Activated naive CD4-positive, alpha-beta T cell (primary cell): Measurements from ENCODE around the gene RHCE.
"Not testable (repeated sequence)": the region's sequence is repeated elsewhere in the genome, so short reads cannot be mapped to it uniquely, and the experiment has no call there.

Experiments used
- DNase-seq, 4 experiments: peaks; one replicate each; lab custom pipeline; 2025; lab: John Stamatoyannopoulos, UW

The RHCE gene

DNA sequence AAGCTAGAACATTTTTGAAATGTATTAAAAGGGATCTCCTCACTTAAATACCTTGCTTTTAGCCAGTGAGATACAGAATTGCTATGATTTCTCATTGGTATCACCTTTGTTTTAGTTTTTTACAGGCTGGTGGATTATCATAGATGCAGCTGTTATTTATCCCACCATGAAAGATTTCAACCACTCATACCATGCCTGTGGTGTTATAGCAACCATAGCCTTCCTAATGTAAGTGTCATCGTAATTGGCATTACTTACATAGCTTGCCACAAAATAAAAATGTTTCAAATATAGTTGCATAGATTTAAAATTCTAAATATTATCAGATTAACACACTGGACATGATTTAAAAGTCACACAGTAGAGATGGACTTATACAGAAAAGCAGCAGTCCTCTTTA, 77.8 kb downstream of the RHCE start:
- DNase-seq, result no peak

GRCh38 chr1:25341746-25342145, 78.9 kb downstream of the RHCE start:
- DNase-seq, result no peak

GRCh38 chr1:25338986-25339385, 81.6 kb downstream of the RHCE start:
- no peak for DNase-seq

GRCh38 chr1:25338188-25338981, 82.2 kb downstream of the RHCE start, which contains the start of gene TMEM50A:
TSS of gene TMEM50A (plus strand) at chr1:25338334. CDS start at chr1:25340487, 2,153 bp downstream.
- DNase-seq, result peak; percentile 75 to 89 (median 80)

DNA sequence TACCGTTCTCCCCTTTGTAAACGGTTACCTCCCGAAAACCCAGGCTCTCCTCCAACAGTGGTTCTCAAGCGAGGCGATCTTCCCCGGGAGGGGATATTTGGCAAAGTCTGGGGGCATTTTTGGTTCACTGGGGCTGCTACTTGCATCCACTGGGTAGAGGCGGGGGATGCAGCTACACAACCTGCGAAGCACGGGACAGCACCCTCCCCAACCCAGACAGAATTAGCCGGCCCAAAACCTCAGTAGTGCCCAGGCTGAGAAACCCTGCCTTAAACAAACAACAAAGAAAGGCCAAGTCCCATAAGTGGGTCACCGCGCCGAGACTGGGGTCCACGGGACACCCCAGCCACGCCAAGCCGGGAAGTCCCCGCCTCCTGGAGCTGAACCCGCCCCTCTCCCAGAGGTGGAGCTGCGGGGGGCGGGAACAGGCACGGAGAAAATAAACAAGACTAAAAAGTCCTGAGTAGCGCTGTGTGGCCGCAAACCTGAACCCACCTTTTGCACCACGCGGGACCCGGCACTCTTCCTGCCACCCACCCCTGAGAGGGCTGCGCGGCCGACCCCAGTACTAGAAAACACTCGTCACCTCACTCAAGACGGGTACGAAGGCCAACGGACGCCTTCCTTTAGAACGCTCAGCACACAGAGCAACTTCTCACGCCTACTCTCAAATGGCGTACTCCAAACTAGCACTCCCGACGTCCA, 83.0 kb downstream of the RHCE start:
- peak in 1 of 4 experiments; percentile 31 for DNase-seq

- not testable (repeated sequence) for DNase-seq
Observed at GRCh38 chr1:25336922-25337354, 83.7 kb downstream of the RHCE start.

DNA sequence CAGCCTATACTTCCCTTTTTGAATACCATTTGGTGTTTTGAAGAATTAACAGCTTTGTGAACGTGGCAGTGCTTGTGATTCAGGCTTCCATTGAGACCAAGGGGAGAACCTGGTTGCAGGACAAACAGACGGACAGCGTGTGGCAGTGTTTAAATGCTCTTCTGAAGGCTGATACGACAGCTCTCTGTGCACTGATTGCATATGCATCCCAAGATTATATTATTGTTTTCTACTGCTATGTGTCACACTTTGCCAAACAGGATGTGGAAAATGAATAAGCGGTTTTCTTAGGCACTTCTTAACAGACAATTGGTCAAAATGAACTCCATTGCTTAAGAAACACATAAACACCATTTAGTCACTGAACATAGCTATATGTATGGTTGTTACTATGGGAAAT, 90.7 kb downstream of the RHCE start:
- not testable (repeated sequence) for DNase-seq

- not testable (repeated sequence) for DNase-seq
Observed at GRCh38 chr1:25329336-25329735, 91.3 kb downstream of the RHCE start.

GRCh38 chr1:25328791-25329185, 91.8 kb downstream of the RHCE start:
- DNase-seq, result not testable (repeated sequence)

DNA sequence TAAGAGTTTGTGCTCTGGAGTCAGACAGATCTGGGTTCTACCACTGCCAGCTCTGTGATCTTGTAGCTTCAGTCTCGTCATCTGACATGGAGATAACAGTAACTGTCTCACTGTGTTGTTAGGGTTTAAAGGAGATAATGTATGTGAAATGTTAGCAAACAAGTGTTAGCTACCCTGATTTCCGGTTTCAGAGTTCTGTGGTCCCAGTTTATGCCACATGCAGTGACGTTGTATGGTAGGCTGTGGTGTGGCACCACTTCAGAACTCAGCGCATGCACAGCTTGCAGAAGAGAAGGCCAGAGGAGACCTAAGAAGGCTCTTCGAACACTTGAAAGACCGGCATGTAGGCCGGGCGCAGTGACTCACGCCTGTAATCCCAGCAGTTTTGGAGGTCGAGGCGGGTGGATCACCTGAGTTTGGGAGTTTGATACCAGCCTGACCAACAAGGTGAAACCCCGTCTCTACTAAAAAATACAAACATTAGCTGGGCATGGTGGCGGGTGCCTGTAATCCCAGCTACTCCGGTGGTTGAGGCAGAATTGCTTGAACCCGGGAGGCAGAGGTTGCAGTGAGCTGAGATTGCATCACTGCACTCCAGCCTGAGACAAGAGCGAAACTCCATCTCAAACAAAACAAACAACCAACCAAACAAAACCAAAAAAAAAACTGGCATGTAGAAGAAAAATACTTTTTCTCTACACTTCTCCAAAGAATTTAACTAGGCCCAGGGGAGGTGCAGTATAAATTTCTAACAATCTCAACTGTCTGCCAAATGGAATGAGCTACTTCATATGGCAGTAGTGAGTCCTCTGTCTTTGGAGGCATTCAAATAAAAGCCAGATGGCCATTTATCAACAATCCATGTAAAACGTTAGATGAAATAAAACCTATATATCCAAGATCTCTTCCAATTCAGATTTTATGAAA, 92.5 kb downstream of the RHCE start:
- not testable (repeated sequence) for DNase-seq

- DNase-seq, result not testable (repeated sequence)
Observed at GRCh38 chr1:25324407-25324806, 96.2 kb downstream of the RHCE start.

GRCh38 chr1:25322127-25322526, 98.5 kb downstream of the RHCE start:
- DNase-seq, result not testable (repeated sequence)

GRCh38 chr1:25320314-25320938, 100.2 kb downstream of the RHCE start:
- DNase-seq, result not testable (repeated sequence)

DNA sequence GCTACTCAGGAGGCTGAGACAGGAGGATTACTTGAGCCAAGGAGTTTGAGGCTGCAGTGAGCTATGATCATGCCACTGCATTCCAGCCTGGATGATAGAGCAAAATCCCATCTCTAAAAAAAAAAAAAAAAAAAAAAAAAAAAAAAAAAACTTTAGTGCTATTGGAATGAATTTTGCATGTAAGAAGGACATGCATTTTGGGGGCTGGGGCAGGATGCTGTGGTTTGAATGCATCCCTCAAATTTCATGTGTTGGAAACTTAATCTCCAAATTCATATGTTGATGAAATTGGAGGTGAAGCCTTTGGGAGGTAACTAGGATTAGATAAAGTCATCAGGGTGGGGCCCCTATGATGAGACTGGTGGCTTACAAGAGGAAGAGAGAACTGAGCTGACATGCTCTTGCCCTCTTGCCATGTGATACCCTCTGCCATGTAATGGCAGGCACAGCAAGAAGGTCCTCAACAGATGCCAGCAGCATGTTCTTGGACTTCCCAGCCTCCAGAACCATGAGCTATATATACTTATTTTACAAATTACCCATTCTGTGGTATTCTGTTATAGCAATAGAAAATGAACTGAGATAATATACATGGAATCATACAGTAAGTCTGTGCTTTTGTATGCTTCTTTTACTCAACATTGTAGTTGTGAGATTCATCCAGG, 107.7 kb downstream of the RHCE start:
- not testable (repeated sequence) for DNase-seq
